EL (cell line): ENCODE measurements around the gene TRAM2.
A peak's percentile ranks its signal among the peaks of the same experiment; 100 is the strongest.

Experiments used
- DNase-seq: peaks from one replicate; pipeline ENCODE4 v3.0.0-alpha.2; 2016

Gene TRAM2

GRCh38 chr6:52594221-52594620, 17.4 kb upstream of the TRAM2 start:
- DNase-seq, result no peak

DNA sequence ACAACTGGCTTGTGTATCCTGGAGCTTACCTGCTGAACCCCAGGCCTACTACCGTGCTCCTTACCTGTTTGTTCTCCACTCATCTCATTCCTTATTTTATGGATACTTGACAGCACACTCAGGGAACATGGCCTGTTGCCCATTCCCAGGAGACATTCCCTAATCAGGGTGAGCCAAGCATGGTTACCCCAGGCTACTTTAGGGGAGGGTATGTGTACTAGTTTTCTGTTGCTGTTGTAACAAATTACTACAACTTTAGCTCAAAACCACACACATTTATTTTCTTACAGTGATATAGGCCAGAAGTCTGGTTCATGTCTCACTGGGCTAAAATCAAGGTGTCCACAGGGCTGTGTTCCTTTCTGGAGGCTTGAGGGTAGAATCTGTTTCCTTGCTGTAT, 15.0 kb upstream of the TRAM2 start:
- no peak for DNase-seq

GRCh38 chr6:52590152-52590891, 13.5 kb upstream of the TRAM2 start:
- peak; percentile 90 for DNase-seq

DNA sequence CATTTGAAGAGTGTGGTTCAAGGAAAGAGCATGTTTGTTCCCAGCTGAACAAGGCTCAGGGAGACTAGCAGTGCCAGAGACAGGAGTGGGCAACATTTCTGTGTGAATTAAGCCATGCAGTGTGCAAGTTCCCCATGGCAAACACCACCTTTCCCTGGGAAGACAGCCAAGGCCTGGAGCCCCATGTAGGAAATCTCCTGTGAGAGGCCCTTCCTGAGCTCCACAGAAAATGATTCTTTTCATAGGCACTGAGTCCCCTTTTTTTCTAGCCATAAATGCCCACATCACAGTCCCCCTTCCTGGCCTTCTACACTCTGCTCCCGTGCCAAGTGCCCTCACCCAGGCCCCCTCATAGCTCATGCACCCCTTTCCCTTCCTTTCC, 11.8 kb upstream of the TRAM2 start:
- no peak for DNase-seq

GRCh38 chr6:52588087-52588709, 11.3 kb upstream of the TRAM2 start:
- no peak for DNase-seq

DNA sequence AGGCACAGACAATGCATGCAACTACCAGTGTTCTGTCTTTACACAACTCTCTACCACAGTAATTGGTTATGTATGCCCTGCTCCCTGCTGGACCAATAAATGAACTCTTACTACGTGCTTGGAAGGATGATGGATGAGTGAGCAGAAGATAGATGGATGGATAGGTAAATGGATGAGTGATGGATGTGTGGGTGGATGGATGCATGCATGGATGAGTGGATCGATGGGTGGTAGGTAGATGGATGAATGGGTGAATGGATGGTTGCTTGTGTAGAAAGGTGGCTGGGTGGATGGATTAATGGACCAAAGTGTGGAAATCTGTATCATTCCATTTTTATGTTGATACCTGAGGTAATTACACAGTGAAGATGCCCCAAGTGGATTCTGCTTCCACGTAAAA, 10.1 kb upstream of the TRAM2 start:
- no peak for DNase-seq

GRCh38 chr6:52584203-52584602, 7.3 kb upstream of the TRAM2 start:
- no peak for DNase-seq

DNA sequence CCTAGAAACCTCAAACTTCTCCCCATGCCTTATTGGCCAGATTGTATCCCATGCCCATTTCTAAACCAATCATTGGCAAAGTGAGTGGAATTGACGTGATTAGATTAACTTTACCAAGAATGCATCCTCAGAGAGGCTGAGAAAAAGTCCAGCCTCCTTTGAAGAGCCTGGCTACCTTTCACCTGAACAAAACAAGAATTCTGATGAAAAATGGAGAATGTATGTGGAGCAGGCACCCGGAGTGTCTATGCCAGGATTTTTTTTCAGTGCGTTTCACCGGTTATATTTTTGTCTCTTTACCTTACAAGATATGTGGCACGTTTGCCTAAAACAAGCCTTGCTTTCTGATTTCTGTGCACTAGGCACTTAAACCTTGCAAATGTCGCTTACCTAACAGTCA, 6.1 kb upstream of the TRAM2 start:
- no peak for DNase-seq

DNA sequence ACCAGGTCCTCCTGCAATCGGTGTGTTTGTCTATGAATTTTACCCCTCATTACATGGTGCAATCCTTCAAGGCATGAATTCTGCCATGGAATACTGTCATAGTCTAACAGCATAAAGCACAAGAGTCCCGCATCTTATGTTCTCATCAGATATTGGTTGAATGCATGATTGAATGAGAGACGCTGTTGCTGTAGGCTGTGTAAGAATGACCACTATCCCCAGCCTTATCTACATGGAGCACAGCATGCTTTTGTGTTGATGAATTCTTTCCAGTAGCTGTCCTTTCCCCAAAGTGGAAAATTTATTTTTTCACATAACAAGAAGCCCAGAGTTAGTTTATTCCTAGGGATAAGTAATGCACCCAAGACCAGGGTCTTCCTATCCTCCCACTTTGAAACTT, 5.6 kb upstream of the TRAM2 start:
- DNase-seq, result no peak

DNA sequence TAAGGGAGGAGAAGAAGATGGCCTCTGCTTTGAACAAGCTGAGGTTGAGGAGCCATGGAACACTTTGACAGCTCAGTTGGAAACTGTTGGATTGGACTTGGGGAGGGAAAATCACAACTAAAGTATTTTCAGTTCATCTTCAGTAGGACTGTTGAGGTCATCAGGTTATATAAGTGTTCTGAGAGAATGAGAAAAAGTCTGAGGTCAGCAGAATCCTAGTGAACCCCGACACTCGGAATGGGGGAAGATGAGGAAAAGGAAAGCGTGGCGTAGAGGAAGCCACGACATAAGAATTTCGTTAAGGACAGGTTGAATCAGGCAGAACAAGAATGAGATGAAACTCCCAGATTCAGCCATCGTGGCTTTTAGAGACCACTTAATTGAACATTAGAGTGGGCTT, 4.0 kb upstream of the TRAM2 start:
- DNase-seq, result no peak

DNA sequence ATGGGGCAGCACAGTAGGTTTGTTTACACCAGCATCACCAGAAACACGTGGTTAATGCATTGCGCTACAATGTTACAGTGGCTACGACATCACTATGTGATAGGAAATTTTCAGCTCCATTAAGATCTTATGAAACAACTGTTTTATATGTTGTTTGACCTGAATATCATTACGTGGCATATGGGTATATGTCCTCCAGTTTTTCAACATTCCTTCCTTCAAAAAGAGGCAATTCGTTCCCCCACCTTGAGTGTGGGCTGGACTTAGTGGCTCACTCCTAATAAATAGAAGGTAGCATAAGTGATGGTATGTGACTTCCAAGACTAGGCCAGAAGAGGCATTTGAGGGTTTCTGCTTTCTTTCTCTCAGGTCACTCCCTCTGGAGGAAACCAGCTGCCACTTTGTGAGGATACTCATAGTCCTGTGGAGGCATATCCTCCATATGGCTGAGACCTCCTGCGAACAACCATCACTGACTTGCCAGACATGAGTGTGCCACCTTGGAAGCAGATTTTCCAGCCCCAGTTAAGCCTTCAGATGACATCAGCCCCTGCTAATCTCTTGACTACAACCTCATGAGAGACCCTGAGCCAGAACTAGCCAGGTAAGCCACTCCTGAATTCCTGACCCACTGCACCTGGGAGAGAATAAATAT, 2.3 kb upstream of the TRAM2 start:
- no peak for DNase-seq

GRCh38 chr6:52577778-52578463, 1.1 kb upstream of the TRAM2 start:
- no peak for DNase-seq

- DNase-seq, result peak; percentile 85
Measured at GRCh38 chr6:52576392-52577021, 353 bp downstream of the TRAM2 start.

GRCh38 chr6:52576054-52576391, 837 bp downstream of the TRAM2 start:
- no peak for DNase-seq

- peak; percentile 49 for DNase-seq
Measured at GRCh38 chr6:52575502-52575892, 1.4 kb downstream of the TRAM2 start.

DNA sequence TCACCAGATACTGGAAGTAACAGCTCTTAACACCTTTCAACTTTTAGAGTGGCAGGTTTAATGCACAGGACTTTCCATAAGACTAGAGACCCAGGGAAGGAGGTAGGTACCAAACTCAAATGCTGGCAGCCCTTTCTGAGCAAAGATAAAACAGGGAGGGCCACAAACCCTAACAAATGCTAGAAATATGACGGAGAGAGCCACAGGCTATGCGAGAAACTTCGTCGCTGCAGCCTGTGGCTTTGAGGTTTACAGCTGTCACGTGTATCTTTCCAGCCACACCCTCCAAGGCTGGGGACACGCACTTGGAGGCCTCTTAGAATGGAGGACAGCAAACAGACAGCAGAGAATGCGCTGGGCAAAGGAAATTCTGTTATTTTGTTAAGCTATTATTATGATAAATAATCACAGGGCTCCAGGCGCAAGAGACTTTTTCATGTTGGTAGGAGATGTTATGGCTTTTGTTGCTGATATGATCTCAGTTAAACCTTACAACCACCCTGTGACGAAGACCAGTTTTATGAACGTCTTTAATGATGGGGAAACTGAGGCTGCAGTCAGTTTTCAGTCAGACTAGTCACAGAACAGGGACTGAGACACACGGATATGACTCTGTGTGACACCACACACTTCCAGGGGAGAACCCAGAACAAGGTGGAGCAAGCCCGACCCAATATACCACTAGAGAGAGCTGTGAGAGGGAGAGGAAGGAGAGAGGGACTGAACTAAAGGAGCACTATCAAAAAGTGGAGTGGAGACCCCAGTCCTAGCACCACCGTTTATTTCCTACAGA, 2.0 kb downstream of the TRAM2 start:
- peak; percentile 80 for DNase-seq

- DNase-seq, result peak; percentile 81
Measured at GRCh38 chr6:52573295-52573694, 3.6 kb downstream of the TRAM2 start.

- no peak for DNase-seq
Measured at GRCh38 chr6:52572536-52572935, 4.3 kb downstream of the TRAM2 start.

DNA sequence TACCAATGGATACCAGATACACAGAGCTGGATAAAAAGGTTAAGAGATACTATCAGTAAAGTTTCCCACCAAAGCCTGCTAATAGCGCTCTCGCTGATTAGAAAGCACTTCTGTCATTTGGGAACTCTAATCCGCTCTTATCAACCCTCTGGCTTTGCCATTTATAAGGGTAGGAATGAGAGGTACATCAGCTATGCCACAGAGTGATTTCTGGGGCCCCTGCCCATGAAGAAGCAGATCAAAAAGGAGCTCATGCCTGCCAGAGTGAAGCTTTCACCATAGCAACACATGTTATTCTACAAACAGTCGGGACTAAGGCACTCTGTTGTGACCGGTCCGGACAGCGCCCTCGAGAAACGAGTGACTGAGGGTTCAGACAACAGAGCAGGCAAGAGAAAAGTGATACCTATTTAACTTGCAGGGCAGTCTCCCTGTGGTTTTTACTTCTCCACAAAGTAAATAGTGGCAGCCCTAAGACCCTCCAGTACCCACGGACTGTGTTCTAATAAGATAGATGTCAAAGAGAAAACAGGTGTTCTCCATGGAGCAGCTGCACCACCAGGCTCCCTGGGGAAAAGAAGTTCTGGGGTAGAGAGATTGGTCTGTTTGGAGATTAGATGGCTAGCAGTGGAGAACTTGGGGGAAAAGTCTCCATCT, 5.6 kb downstream of the TRAM2 start:
- DNase-seq, result no peak

- DNase-seq, result no peak
Measured at GRCh38 chr6:52570291-52570700, 6.6 kb downstream of the TRAM2 start.

DNA sequence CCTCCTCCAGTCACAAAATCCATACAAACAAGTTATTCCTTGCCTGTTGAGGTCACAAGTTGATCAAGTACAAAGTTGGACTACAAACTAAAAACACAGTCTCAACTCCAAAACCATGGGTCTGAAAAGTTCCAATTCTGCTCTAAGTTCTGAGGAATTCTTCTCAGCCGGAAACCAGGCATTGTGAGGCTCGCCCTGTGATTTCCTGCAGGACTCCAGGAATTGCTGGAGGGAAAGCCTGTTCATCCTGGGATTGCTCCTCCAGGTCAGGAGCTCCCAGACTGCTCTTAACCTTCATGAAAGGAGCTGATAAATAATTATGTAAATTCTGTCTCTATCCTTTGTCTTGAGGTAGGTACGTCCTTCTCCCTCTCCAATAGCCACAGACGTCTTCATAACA, 8.5 kb downstream of the TRAM2 start:
- no peak for DNase-seq

DNA sequence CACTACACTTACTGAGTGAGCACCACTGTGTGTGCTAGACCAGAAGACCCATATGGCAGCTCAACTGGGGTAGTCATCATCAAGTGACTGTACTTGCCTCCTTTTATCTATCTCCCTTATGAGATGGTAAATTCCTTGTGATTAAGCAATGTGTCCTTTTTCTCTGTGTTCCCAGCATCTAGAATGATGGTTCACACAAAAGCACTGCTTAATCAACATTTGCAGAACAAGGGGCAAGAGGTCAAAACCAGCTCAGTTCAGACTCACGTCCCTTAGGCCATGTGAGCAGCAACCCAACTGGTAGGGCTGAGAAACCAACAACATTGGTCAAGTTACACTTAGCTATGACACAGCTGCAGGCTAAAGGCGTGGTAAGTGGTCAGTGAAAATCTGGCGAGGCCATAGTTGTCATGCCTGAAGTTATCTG, 10.0 kb downstream of the TRAM2 start:
- DNase-seq, result peak; percentile 100
